Measurements from ENCODE around the gene TBCK. TPM values are rescaled to one million over a fixed set of nuclear protein-coding genes. Genes with fewer than 3 reads are reported as not detected.

Gene TBCK
- total and polyA plus RNA-seq, 2 of the 8 experiments (the other 6 are each of a cell fraction or from before 2014, with no cell fraction given), result 10.2 to 18.7 TPM

DNA sequence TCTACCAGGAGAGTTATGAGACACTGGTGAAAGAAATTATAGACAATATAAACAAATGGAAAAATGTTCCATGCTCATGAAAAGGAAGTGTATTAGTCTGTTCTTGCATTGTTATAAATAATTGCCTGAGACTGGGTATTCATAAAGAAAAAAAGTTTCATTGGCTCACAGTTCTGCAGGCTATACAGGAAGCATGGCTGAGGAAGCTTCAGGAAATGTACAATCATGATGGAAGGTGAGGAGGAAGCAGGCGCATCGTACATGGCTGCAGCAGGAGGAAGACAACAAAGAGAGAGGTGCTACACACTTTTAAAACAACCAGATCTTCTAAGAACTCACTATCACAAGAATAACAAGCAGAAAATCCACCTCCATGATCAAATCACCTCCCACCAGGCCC is 236.4 kb downstream of the TBCK start:
- no peaks in the 10 kb centered on the region; a peak in 2 of 8 replicates for H3K36me3 ChIP-seq (ENCODE audit: control insufficient read depth in 2 of 4, insufficient read depth in 4 of 4, low read length in 3 of 4)
- 88% methylated on average over 2 of the region's 2 CpGs; no CpG with 5 or more reads in 1 of the 2 experiments for WGBS, 2 experiments (ENCODE audit: extremely low coverage in 1 of 2, insufficient coverage in 1 of 2, insufficient read length in 1 of 2, insufficient replicate concordance in 2 of 2, low coverage in 1 of 2, low lambda C conversion rate in 2 of 2, missing lambda C conversion rate in 1 of 2)
- FAIRE-seq (no peak), DNase-seq (ENCODE audit: low read depth in 1 of 2, low spot score in 2 of 2) (no peak)
- no peak overlapping the region for H4K91ac ChIP-seq (replicated peaks; ENCODE audit: insufficient read length, low read length)
- H2BK5ac ChIP-seq (ENCODE audit: low read depth, low read length), result no peak overlapping the region
- H3K23ac ChIP-seq (ENCODE audit: insufficient read length), result no peak overlapping the region
- H2AK5ac ChIP-seq (ENCODE audit: low read depth, low read length), result no peak overlapping the region
- no peak overlapping the region for H4K5ac ChIP-seq (ENCODE audit: insufficient read length, low read depth, low read length)
- H2AFZ ChIP-seq (ENCODE audit: low read length), result no peak overlapping the region
- peaks cover 0 to 5% of the 10 kb centered on the region in 2 experiments; a peak in 1 of 4 replicates for H3K9me3 ChIP-seq (ENCODE audit: insufficient read depth in 2 of 2, low read depth in 1 of 2, low read length in 1 of 2)
- H2BK20ac ChIP-seq (ENCODE audit: low read length), result no peak overlapping the region
- no peak overlapping the region for H3K4me3 ChIP-seq (ENCODE audit: extremely low read depth in 1 of 4, insufficient read depth in 2 of 4, low read depth in 3 of 4, low read length in 4 of 4)
- no peak overlapping the region for H3K56ac ChIP-seq (replicated peaks; ENCODE audit: insufficient read length, low read depth, low read length)
- H3K18ac ChIP-seq (ENCODE audit: extremely low read depth, low read length), result no peak overlapping the region
- no peaks in the 10 kb centered on the region for H4K20me1 ChIP-seq (replicated peaks in 1 of 2; ENCODE audit: control insufficient read depth in 1 of 2, insufficient read depth in 2 of 2, low read length in 2 of 2)
- no peak overlapping the region for H3K27ac ChIP-seq (ENCODE audit: low read depth, low read length)
- H2BK15ac ChIP-seq (ENCODE audit: low read length), result no peak overlapping the region
- no peaks in the 10 kb centered on the region for H3K23me2 ChIP-seq (ENCODE audit: low read depth, low read length)
- H3K27me3 ChIP-seq (replicated peaks in 1 of 4; ENCODE audit: control insufficient read depth in 3 of 4, extremely low read depth in 1 of 4, insufficient read depth in 3 of 4, low read length in 3 of 4), result no peaks in the 10 kb centered on the region
- no peak overlapping the region for H3K4ac ChIP-seq (replicated peaks; ENCODE audit: insufficient read length, low read depth, low read length)
- ChIA-PET CTCF (ENCODE audit: partially characterized antibody) (no interaction called here), POLR2A (ENCODE audit: partially characterized antibody) (no interaction called here)
- no peak overlapping the region for H3K4me2 ChIP-seq (ENCODE audit: insufficient read depth in 1 of 2, low read depth in 2 of 2, low read length in 2 of 2)
- TF ChIP-seq POLR2AphosphoS5 (IDR thresholded peaks at IDR 0.05; ENCODE audit: low read depth, low read length) (no peak), ASH2L (IDR thresholded peaks at IDR 0.05; ENCODE audit: low read length) (no peak), RBBP5 (IDR thresholded peaks at IDR 0.05; ENCODE audit: borderline replicate concordance, low read depth, low read length) (no peak), GTF2F1 (IDR thresholded peaks at IDR 0.05; ENCODE audit: borderline replicate concordance, low read depth, low read length) (no peak), TCF12 (IDR thresholded peaks at IDR 0.05; ENCODE audit: low read depth, low read length) (no peak), TAF1 (IDR thresholded peaks at IDR 0.05; ENCODE audit: low read depth, low read length) (no peak), TAF7 (optimal IDR thresholded peaks at IDR 0.05; ENCODE audit: borderline replicate concordance, low read depth, low read length) (no peak), CBX5 (IDR thresholded peaks at IDR 0.05; ENCODE audit: low read depth, low read length) (no peak), CTBP2 (IDR thresholded peaks at IDR 0.05; ENCODE audit: borderline replicate concordance, insufficient read depth, insufficient read length, low read length) (no peak)
- no peak overlapping the region for H2BK120ac ChIP-seq (replicated peaks; ENCODE audit: low read depth, low read length)
- no peak overlapping the region for H3K14ac ChIP-seq (ENCODE audit: insufficient read length)
- H4K8ac ChIP-seq (ENCODE audit: extremely low read depth, insufficient read depth, low read length), result no peak overlapping the region
- H3K79me2 ChIP-seq (ENCODE audit: control insufficient read depth in 1 of 2, insufficient read depth in 2 of 2, low read length in 2 of 2), result no peaks in the 10 kb centered on the region
- no peak overlapping the region for H3K9ac ChIP-seq (replicated peaks in 1 of 4; ENCODE audit: extremely low read depth in 1 of 4, low read depth in 3 of 4, low read length in 3 of 4)
- no peaks in the 10 kb centered on the region for H3K79me1 ChIP-seq (ENCODE audit: low read depth, low read length)
- no peaks in the 10 kb centered on the region for H3K4me1 ChIP-seq (replicated peaks in 1 of 4; ENCODE audit: control insufficient read depth in 3 of 4, insufficient read depth in 4 of 4, low read length in 3 of 4)
- no peak overlapping the region for H2BK12ac ChIP-seq (ENCODE audit: low read depth, low read length)
